Neuronal stem cell (in vitro differentiated cells): ENCODE data around the gene ARID4B.
"Not testable (repeated sequence)": the region's sequence is repeated elsewhere in the genome, so short reads cannot be mapped to it uniquely, and the experiment has no call there.

Experiments used
- DNase-seq: peaks from one replicate; pipeline ENCODE4 v3.0.0-alpha.2; 2013; ENCODE audit warnings: low spot score
- H2AFZ ChIP-seq: one replicate; pipeline ENCODE4 v1.6.1; 2013; ENCODE audit warnings: mild to moderate bottlenecking, low read length, inconsistent platforms
- H2AK5ac ChIP-seq: 2 replicates; pipeline ENCODE4 v1.6.1; 2013; ENCODE audit warnings: low read depth, mild to moderate bottlenecking, inconsistent platforms, low read length, moderate library complexity, mixed read lengths
- H2BK120ac ChIP-seq: 2 replicates; pipeline ENCODE4 v1.6.1; 2013; ENCODE audit warnings: low read depth, mild to moderate bottlenecking, inconsistent platforms, low read length, moderate library complexity, mixed read lengths
- H2BK12ac ChIP-seq: one replicate; pipeline ENCODE4 v1.6.1; 2013; ENCODE audit warnings: low read length, inconsistent platforms
- H2BK15ac ChIP-seq: 2 replicates; pipeline ENCODE4 v1.6.1; 2013; ENCODE audit warnings: mild to moderate bottlenecking, low read length, inconsistent platforms, mixed read lengths
- H2BK5ac ChIP-seq: one replicate; pipeline ENCODE4 v1.6.1; 2013; ENCODE audit warnings: inconsistent platforms, mild to moderate bottlenecking, low read length, moderate library complexity
- H3K14ac ChIP-seq: one replicate; pipeline ENCODE4 v1.6.1; 2013; ENCODE audit warnings: low read length, inconsistent platforms
- H3K18ac ChIP-seq: 2 replicates; pipeline ENCODE4 v1.6.1; 2013; ENCODE audit warnings: low read length, inconsistent platforms
- H3K23ac ChIP-seq: 2 replicates; pipeline ENCODE4 v1.6.1; 2013; ENCODE audit warnings: low read depth, mild to moderate bottlenecking, mixed read lengths, low read length, inconsistent platforms; ENCODE audit not compliant: poor library complexity
- H3K27ac ChIP-seq: replicated peaks from 3 replicates; pipeline ENCODE4 v1.5.1; 2013; ENCODE audit warnings: low read length, inconsistent platforms
- H3K27me3 ChIP-seq, 3 experiments: 2 replicates each; pipeline ENCODE4 v1.6.1; 2013; ENCODE audit warnings: low read length in 3 of 3, mild to moderate bottlenecking in 2 of 3, inconsistent platforms in 1 of 3, low read depth in 1 of 3, mixed read lengths in 1 of 3, moderate library complexity in 1 of 3; ENCODE audit not compliant: control insufficient read depth in 3 of 3, insufficient read depth in 3 of 3
- H3K36me3 ChIP-seq, 2 donors: replicated peaks in 1 of 2; 2 replicates each; pipeline ENCODE4 v1.6.1; 2013; ENCODE audit warnings: low read length in 2 of 2; ENCODE audit not compliant: control insufficient read depth in 2 of 2, insufficient read depth in 2 of 2
- H3K4ac ChIP-seq: 2 replicates; pipeline ENCODE4 v1.6.1; 2013; ENCODE audit warnings: inconsistent platforms, mild to moderate bottlenecking, low read length, moderate library complexity
- H3K4me1 ChIP-seq, 2 donors: 1 replicate in 1 of 2; 2 replicates in 1 of 2; pipeline ENCODE4 v1.6.1; 2013; ENCODE audit warnings: low read length in 2 of 2, low read depth in 1 of 2; ENCODE audit not compliant: control insufficient read depth in 2 of 2, insufficient read depth in 1 of 2
- H3K4me2 ChIP-seq: one replicate; pipeline ENCODE4 v1.6.1; 2013; ENCODE audit warnings: mild to moderate bottlenecking, low read length, inconsistent platforms; ENCODE audit not compliant: insufficient read depth, poor library complexity, severe bottlenecking
- H3K4me3 ChIP-seq, 2 donors: 2 replicates each; pipeline ENCODE4 v1.5.1; 2013; ENCODE audit warnings: low read length in 2 of 2, mild to moderate bottlenecking in 2 of 2, inconsistent platforms in 1 of 2, moderate library complexity in 1 of 2
- H3K79me1 ChIP-seq: one replicate; pipeline ENCODE4 v1.6.1; 2013; ENCODE audit warnings: low read depth, mild to moderate bottlenecking, inconsistent platforms, low read length, moderate library complexity
- H3K9ac ChIP-seq: one replicate; pipeline ENCODE4 v1.6.1; 2013; ENCODE audit warnings: mild to moderate bottlenecking, low read depth, low read length, inconsistent platforms; ENCODE audit not compliant: poor library complexity
- H3K9me3 ChIP-seq, 2 donors: replicated peaks in 1 of 2; 2 replicates each; pipeline versions ENCODE3 to v1.6.1; 2013; ENCODE audit warnings: low read length in 2 of 2, mild to moderate bottlenecking in 2 of 2, inconsistent platforms in 1 of 2, low read depth in 1 of 2, mixed read lengths in 1 of 2, moderate library complexity in 1 of 2; ENCODE audit not compliant: control insufficient read depth in 2 of 2, insufficient read depth in 1 of 2
- H4K8ac ChIP-seq: one replicate; pipeline ENCODE4 v1.6.1; 2013; ENCODE audit warnings: low read depth, mild to moderate bottlenecking, inconsistent platforms, low read length, moderate library complexity
- H4K91ac ChIP-seq: one replicate; pipeline ENCODE4 v1.6.1; 2013; ENCODE audit warnings: low read length, low read depth, mild to moderate bottlenecking, inconsistent platforms; ENCODE audit not compliant: poor library complexity
- WGBS, 2 donors: extraction: QIAGEN DNeasy Blood & Tissue Kit; methylation state at CpG; one replicate each; pipeline ENCODE4 v1.1.7; 2013; ENCODE audit warnings: missing lambda C conversion rate in 2 of 2, mixed read lengths in 1 of 2; ENCODE audit not compliant: insufficient read length in 2 of 2, insufficient replicate concordance in 1 of 2; ENCODE audit errors: extremely low coverage in 2 of 2; 5-methylcytosine and 5-hydroxymethylcytosine counted together

Gene ARID4B

GRCh38 chr1:235203428-235203827 lies 124.6 kb downstream of the ARID4B start:
- Histone ChIP-seq H2BK120ac (no peak overlapping the region), H3K4ac (no peak overlapping the region), H3K23ac (no peak overlapping the region), H3K4me1 (peaks cover 0 to 8% of the 10 kb centered on the region in 2 donors), H3K4me2 (no peak overlapping the region), H3K27me3 (no peaks in the 10 kb centered on the region), H3K36me3 (peaks cover 0 to 71% of the 10 kb centered on the region in 2 donors), H3K18ac (no peak overlapping the region), H2BK12ac (no peak overlapping the region), H3K4me3 (no peak overlapping the region), H4K8ac (no peak overlapping the region), H3K14ac (no peak overlapping the region), H3K79me1 (no peaks in the 10 kb centered on the region), H4K91ac (no peak overlapping the region), H2AFZ (no peak overlapping the region), H2BK15ac (no peak overlapping the region), H3K9me3 (peaks cover 0 to 3% of the 10 kb centered on the region in 2 donors), H3K9ac (no peak overlapping the region), H2BK5ac (no peak overlapping the region), H2AK5ac (no peak overlapping the region), H3K27ac (no peak overlapping the region)
- WGBS, 2 donors: no CpG with 5 or more reads among the region's 1 CpG
- no peak for DNase-seq

- H3K36me3 ChIP-seq: peaks cover 0 to 71% of the 10 kb centered on the region in 2 donors
- H3K4me3 ChIP-seq, H2AK5ac ChIP-seq, H4K8ac ChIP-seq, H4K91ac ChIP-seq, H3K27me3 ChIP-seq, H3K18ac ChIP-seq, H3K4me1 ChIP-seq, H2AFZ ChIP-seq, H2BK15ac ChIP-seq, H2BK5ac ChIP-seq, H3K27ac ChIP-seq, H3K14ac ChIP-seq, H3K9ac ChIP-seq, H2BK120ac ChIP-seq, H3K23ac ChIP-seq, H3K4me2 ChIP-seq, H3K9me3 ChIP-seq, H3K4ac ChIP-seq, DNase-seq, H2BK12ac ChIP-seq, H3K79me1 ChIP-seq: not testable (repeated sequence)
- WGBS, 2 donors: no CpG with 5 or more reads among the region's 5 CpGs
Observed at GRCh38 chr1:235202447-235202846, 125.5 kb downstream of the ARID4B start.

DNA sequence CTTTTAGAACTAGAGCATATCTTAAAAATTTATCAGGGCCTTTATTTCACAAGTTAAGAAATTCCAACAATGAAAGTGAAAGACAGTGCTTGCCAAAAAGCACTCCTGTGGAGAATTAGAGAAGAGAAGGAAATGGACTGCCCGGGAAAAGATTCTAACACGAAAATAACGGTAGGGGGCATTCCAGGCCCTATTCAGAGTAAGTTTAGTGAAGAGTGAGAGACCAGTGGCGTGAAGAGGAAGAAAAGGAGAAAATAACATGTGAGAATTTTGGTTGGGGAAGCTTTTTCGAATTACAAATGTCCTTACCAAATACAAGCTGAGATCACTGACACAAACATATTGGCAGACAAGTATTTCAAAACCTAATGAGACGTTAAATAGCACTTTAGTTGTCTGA lies 128.5 kb downstream of the ARID4B start:
- Histone ChIP-seq H3K4me1 (peaks cover 0 to 8% of the 10 kb centered on the region in 2 donors), H3K4ac (no peak overlapping the region), H2AFZ (no peak overlapping the region), H3K27ac (no peak overlapping the region), H3K27me3 (no peaks in the 10 kb centered on the region), H3K18ac (no peak overlapping the region), H3K4me3 (no peak overlapping the region), H3K14ac (no peak overlapping the region), H3K23ac (no peak overlapping the region), H3K9me3 (no peaks in the 10 kb centered on the region), H2AK5ac (no peak overlapping the region), H3K4me2 (no peak overlapping the region), H2BK5ac (no peak overlapping the region), H4K8ac (no peak overlapping the region), H3K36me3 (peaks cover 3 to 67% of the 10 kb centered on the region in 2 donors), H4K91ac (no peak overlapping the region), H2BK120ac (no peak overlapping the region), H3K9ac (no peak overlapping the region), H2BK12ac (no peak overlapping the region), H3K79me1 (no peaks in the 10 kb centered on the region), H2BK15ac (no peak overlapping the region)
- no CpG with 5 or more reads among the region's 6 CpGs for WGBS, 2 donors
- peak; percentile 39 for DNase-seq

DNA sequence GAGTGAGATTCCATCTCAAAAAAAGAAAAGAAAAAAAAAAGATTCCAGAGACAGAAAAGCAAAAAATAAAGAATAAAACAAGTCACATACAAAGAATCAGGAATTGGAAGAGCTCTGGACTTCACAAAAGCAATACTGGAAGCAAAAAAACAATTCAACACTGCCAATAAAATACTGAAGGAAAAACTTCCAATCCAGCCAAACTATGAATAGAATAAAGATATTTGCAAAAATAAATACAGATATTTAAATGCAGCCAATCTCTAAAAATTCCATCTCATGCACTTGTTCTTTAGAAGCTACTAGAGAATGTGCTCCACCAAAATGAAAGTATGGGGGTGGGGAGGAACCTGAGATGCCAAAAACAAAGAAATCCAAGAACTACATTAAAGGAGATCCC lies 137.5 kb downstream of the ARID4B start:
- H3K14ac ChIP-seq: no peak overlapping the region
- no peak overlapping the region for H3K23ac ChIP-seq
- no peak overlapping the region for H3K9ac ChIP-seq
- no peak overlapping the region for H2BK5ac ChIP-seq
- H3K79me1 ChIP-seq: no peaks in the 10 kb centered on the region
- H3K36me3 ChIP-seq: peaks cover 5 to 78% of the 10 kb centered on the region in 2 donors
- no peaks in the 10 kb centered on the region for H3K9me3 ChIP-seq
- H4K91ac ChIP-seq: no peak overlapping the region
- H2AFZ ChIP-seq: no peak overlapping the region
- H2BK15ac ChIP-seq: no peak overlapping the region
- H2BK12ac ChIP-seq: no peak overlapping the region
- no peak overlapping the region for H2AK5ac ChIP-seq
- no peak overlapping the region for H3K4me3 ChIP-seq
- H3K27ac ChIP-seq: no peak overlapping the region
- no peaks in the 10 kb centered on the region for H3K4me1 ChIP-seq
- no peak overlapping the region for H4K8ac ChIP-seq
- no peak overlapping the region for H3K4ac ChIP-seq
- no peak overlapping the region for H3K18ac ChIP-seq
- H3K4me2 ChIP-seq: no peak overlapping the region
- no peaks in the 10 kb centered on the region for H3K27me3 ChIP-seq
- DNase-seq: no peak
- H2BK120ac ChIP-seq: no peak overlapping the region
